Esophagus muscularis mucosa (tissue), 4 donors: ENCODE results near the gene SPATA13.

ENCODE experiments used
- CTCF ChIP-seq, 3 experiments: fragments of 200-600 bp in 2 of 3; fragments of 450-650 bp in 1 of 3; sonication (generic) in 2 of 3; IDR thresholded peaks; one replicate each; pipeline ENCODE4 v1.5.1; 2017 to 2019; ENCODE audit warnings: antibody characterized with exemption in 3 of 3, mild to moderate bottlenecking in 2 of 3, moderate library complexity in 1 of 3
- EP300 ChIP-seq: sonication (generic); formaldehyde crosslinking; IDR thresholded peaks from one replicate; pipeline ENCODE4 v1.6.1; 2017; ENCODE audit warnings: antibody characterized with exemption
- POLR2A ChIP-seq: fragments of 450-650 bp; IDR thresholded peaks from one replicate; pipeline ENCODE4 v1.6.1; 2017; ENCODE audit warnings: antibody characterized with exemption, moderate library complexity, mild to moderate bottlenecking, low read depth
- POLR2AphosphoS5 ChIP-seq, 2 donors: sonication (generic); formaldehyde crosslinking; IDR thresholded peaks; one replicate each; pipeline ENCODE4 v1.6.1; 2017; ENCODE audit warnings: antibody characterized with exemption in 2 of 2

GRCh38 chr13:24323036-24323738, 162.7 kb downstream of the SPATA13 start:
- TF ChIP-seq CTCF (IDR thresholded peaks at IDR 0.05) (no peak), POLR2AphosphoS5 (IDR thresholded peaks at IDR 0.05) (no peak), POLR2A (no peak), EP300 (no peak)
